ENCODE measurements around the gene INSM2. TPM values are rescaled to one million over a fixed set of nuclear protein-coding genes. Genes with fewer than 3 reads are reported as not detected.

The INSM2 gene
- total and polyA plus RNA-seq, 2 of the 13 experiments (the other 11 are each of a cell fraction or from before 2014, with no cell fraction given), result not detected

- TF ChIP-seq ZNF281 (CRISPR knock-in tag; IDR thresholded peaks at IDR 0.05; ENCODE audit: borderline replicate concordance), result no peak
- TF ChIP-seq GATAD2A (CRISPR knock-in tag; IDR thresholded peaks at IDR 0.05), result no peak
- no peak for TF ChIP-seq SP2 (CRISPR knock-in tag; IDR thresholded peaks at IDR 0.05)
- no peak for TF ChIP-seq ZNF292 (CRISPR knock-in tag; IDR thresholded peaks at IDR 0.05; ENCODE audit: borderline replicate concordance, low read depth)
- TF ChIP-seq TFDP1 (CRISPR knock-in tag; IDR thresholded peaks at IDR 0.05; ENCODE audit: borderline replicate concordance), result no peak
- no peak for TF ChIP-seq ZNF615 (CRISPR knock-in tag; IDR thresholded peaks at IDR 0.05; ENCODE audit: borderline replicate concordance)
- TF ChIP-seq ZNF446 (CRISPR knock-in tag; IDR thresholded peaks at IDR 0.05), result no peak
Observed at GRCh38 chr14:35515916-35516315, 18.0 kb upstream of the INSM2 start (continued).

GRCh38 chr14:35519986-35520385, 14.0 kb upstream of the INSM2 start:
- no peak for FAIRE-seq
- no peak overlapping the region for H3K4me2 ChIP-seq (ENCODE audit: low read depth, low read length)
- no peaks in the 10 kb centered on the region for H3K79me2 ChIP-seq (ENCODE audit: insufficient read depth, low read length)
- 2% methylated on average over 2 of the region's 2 CpGs for WGBS (ENCODE audit: low lambda C conversion rate)
- no peak for TF ChIP-seq KMT2A (CRISPR knock-in tag; IDR thresholded peaks at IDR 0.05)
- no peak for TF ChIP-seq FOSL2 (CRISPR knock-in tag; IDR thresholded peaks at IDR 0.05)
- no peak for TF ChIP-seq ZNF598 (CRISPR knock-in tag; IDR thresholded peaks at IDR 0.05; ENCODE audit: borderline replicate concordance)
- no peak for TF ChIP-seq ARID3A (IDR thresholded peaks at IDR 0.05; ENCODE audit: low read depth, low read length)
- no peaks in the 10 kb centered on the region for H3K4me1 ChIP-seq (ENCODE audit: insufficient read depth, low read length)
- no peaks in the 10 kb centered on the region for H3K27me3 ChIP-seq (ENCODE audit: control insufficient read depth in 1 of 2, insufficient read depth in 2 of 2, low read length in 2 of 2)
- intact Hi-C loops (cut with micrococcal nuclease; ENCODE audit: unreplicated experiment), result no loop called here
- no peaks in the 10 kb centered on the region for H4K20me1 ChIP-seq (ENCODE audit: insufficient read depth, low read length)
- no peak for DNase-seq (ENCODE audit: low spot score)
- H3K4me3 ChIP-seq (replicated peaks in 1 of 3; ENCODE audit: insufficient read depth in 1 of 3, low read depth in 2 of 3, low read length in 3 of 3), result no peak overlapping the region
- H3K9me3 ChIP-seq (ENCODE audit: low read length), result no peaks in the 10 kb centered on the region
- ATAC-seq, result no peak
- ChIA-PET POLR2A (no interaction called here), CTCF (ENCODE audit: low intra/inter-chr PET ratio, low total read pairs) (no interaction called here)
- no peak overlapping the region for H2AFZ ChIP-seq (ENCODE audit: low read length)
- no peaks in the 10 kb centered on the region for H3K36me3 ChIP-seq (replicated peaks in 1 of 2; ENCODE audit: control insufficient read depth in 1 of 2, insufficient read depth in 2 of 2, low read length in 2 of 2)
- no peak overlapping the region for H3K27ac ChIP-seq (ENCODE audit: extremely low read length, insufficient read depth, low read length)
- BruUV-seq (replicated peaks), result no TSS peak
- no peak overlapping the region for H3K9ac ChIP-seq (ENCODE audit: insufficient read depth, low read depth, low read length)
- in situ Hi-C loops (cut with HindIII; ENCODE audit: extremely low pct_ligation_motif_present, low pct_unique_long_range_greater_than_20kb), result no loop called here

Data from HepG2 (cell line).